ENCODE data around the gene CDK5R1.

- TF ChIP-seq CTCF (conservative IDR thresholded peaks at IDR 0.05 in 1 of 2, IDR thresholded peaks at IDR 0.05 in 1 of 2; ENCODE audit: low read depth in 1 of 2, low read length in 2 of 2) (no peak), EZH2 (IDR thresholded peaks at IDR 0.05; ENCODE audit: low read length, missing control alignments) (no peak)
Observed at GRCh38 chr17:32508926-32509325, 22.1 kb downstream of the CDK5R1 start.

Data from fibroblast of lung (primary cell).